Astrocyte of the cerebellum (primary cell): ENCODE results near the gene UBE3D.

Source experiments
- DNase-seq: peaks from one replicate; pipeline ENCODE4 v3.0.0-alpha.2; 2011; ENCODE audit warnings: low read depth
- H3K4me3 ChIP-seq: 2 replicates; pipeline ENCODE4 v1.5.1; 2011; ENCODE audit warnings: mild to moderate bottlenecking, low read depth, low read length, moderate library complexity
- CTCF ChIP-seq: IDR thresholded peaks from 2 replicates; pipeline ENCODE4 v1.5.1; 2012; ENCODE audit warnings: low read length, low read depth, moderate library complexity, mild to moderate bottlenecking; ENCODE audit errors: missing control alignments
- in situ Hi-C: cut with HindIII; loops from 2 replicates; pipeline ENCODE4 v1.10.0; 2017; ENCODE audit warnings: low sequenced_read_pairs

Gene UBE3D

GRCh38 chr6:82915666-82916065 is 150.0 kb downstream of the UBE3D start:
- no peak for TF ChIP-seq CTCF
- DNase-seq = no peak
- H3K4me3 ChIP-seq = no peak overlapping the region
- in situ Hi-C loops = no loop called here

GRCh38 chr6:82914511-82914910 is 151.1 kb downstream of the UBE3D start:
- no peak overlapping the region for H3K4me3 ChIP-seq
- no peak for DNase-seq
- in situ Hi-C loops = no loop called here
- no peak for TF ChIP-seq CTCF

GRCh38 chr6:82910820-82911219 is 154.8 kb downstream of the UBE3D start:
- H3K4me3 ChIP-seq = no peak overlapping the region
- no peak for DNase-seq
- in situ Hi-C loops = no loop called here
- TF ChIP-seq CTCF = no peak

- H3K4me3 ChIP-seq = no peak overlapping the region
- in situ Hi-C loops = no loop called here
- TF ChIP-seq CTCF = no peak
- no peak for DNase-seq
Measured at GRCh38 chr6:82910395-82910794, 155.2 kb downstream of the UBE3D start.

GRCh38 chr6:82909551-82909950 is 156.1 kb downstream of the UBE3D start:
- DNase-seq = no peak
- in situ Hi-C loops = no loop called here

GRCh38 chr6:82908661-82909060 is 157.0 kb downstream of the UBE3D start:
- no peak for TF ChIP-seq CTCF
- no peak overlapping the region for H3K4me3 ChIP-seq
- in situ Hi-C loops = no loop called here
- DNase-seq = no peak

More at GRCh38 chr6:82909551-82909950, 156.1 kb downstream of the UBE3D start:
- TF ChIP-seq CTCF = no peak
- no peak overlapping the region for H3K4me3 ChIP-seq

- DNase-seq = peak; percentile 64
- in situ Hi-C loops = no loop called here
- TF ChIP-seq CTCF = no peak
- H3K4me3 ChIP-seq = no peak overlapping the region
Measured at GRCh38 chr6:82906951-82907350, 158.7 kb downstream of the UBE3D start.
